Kasumi-1 (cell line): ENCODE measurements around the gene EFS.
"Not testable (repeated sequence)": the region's sequence is repeated elsewhere in the genome, so short reads cannot be mapped to it uniquely, and the experiment has no call there.

Source experiments
- DNase-seq, 2 experiments: peaks; one replicate each; lab custom pipeline; 2025; lab: John Stamatoyannopoulos, UW

EFS gene

GRCh38 chr14:23326491-23327332 is 38.3 kb downstream of the EFS start:
- no peak for DNase-seq

GRCh38 chr14:23325746-23326145 is 39.2 kb downstream of the EFS start:
- not testable (repeated sequence) for DNase-seq

GRCh38 chr14:23324993-23325392 is 40.0 kb downstream of the EFS start:
- DNase-seq = no peak

- DNase-seq = no peak
Observed at GRCh38 chr14:23324455-23324846, 40.5 kb downstream of the EFS start.

GRCh38 chr14:23323838-23324454 is 41.0 kb downstream of the EFS start:
- DNase-seq = no peak

GRCh38 chr14:23322568-23323517 is 42.1 kb downstream of the EFS start:
- no peak for DNase-seq

- DNase-seq = peak; percentile 32 to 40
Observed at GRCh38 chr14:23321572-23322547, 43.1 kb downstream of the EFS start.

- peak; percentile 99 to 100 for DNase-seq
Observed at GRCh38 chr14:23320584-23321571, 44.1 kb downstream of the EFS start, which contains the start of gene PABPN1. Gene PABPN1 (plus strand): TSS chr14:23321457. CDS start chr14:23321470, 13 bp downstream.

- DNase-seq = no peak
Observed at GRCh38 chr14:23319746-23320583, 45.0 kb downstream of the EFS start.

GRCh38 chr14:23316300-23316699 is 48.7 kb downstream of the EFS start:
- DNase-seq = no peak

- DNase-seq = no peak
Observed at GRCh38 chr14:23310546-23310945, 54.4 kb downstream of the EFS start.

- no peak for DNase-seq
Observed at GRCh38 chr14:23308721-23309445, 56.1 kb downstream of the EFS start.

- no peak for DNase-seq
Observed at GRCh38 chr14:23307687-23308644, 57.0 kb downstream of the EFS start.

GRCh38 chr14:23307146-23307530 is 57.8 kb downstream of the EFS start:
- DNase-seq = no peak

- peak; percentile 80 for DNase-seq
Observed at GRCh38 chr14:23306412-23307145, 58.4 kb downstream of the EFS start, which contains the start of gene BCL2L2. Gene BCL2L2 (plus strand): TSS chr14:23306833. CDS start chr14:23307768, 935 bp downstream.
